GM12875 (cell line): ENCODE measurements around the gene MYO7B.

Experiments
- H3K4me3 ChIP-seq: one replicate; pipeline ENCODE4 v1.5.1; 2011; ENCODE audit warnings: low read depth, low read length, control low read depth
- CTCF ChIP-seq: IDR thresholded peaks from 2 replicates; pipeline ENCODE4 v1.5.1; 2011; ENCODE audit warnings: low read depth, mild to moderate bottlenecking, control low read depth, inconsistent platforms, low read length, moderate library complexity, borderline replicate concordance; ENCODE audit not compliant: insufficient read depth

The MYO7B gene

GRCh38 chr2:127662937-127663565 lies 127.6 kb downstream of the MYO7B start:
- TF ChIP-seq CTCF: no peak
- no peak overlapping the region for H3K4me3 ChIP-seq

- TF ChIP-seq CTCF: no peak
- H3K4me3 ChIP-seq: no peak overlapping the region
Observed at GRCh38 chr2:127663566-127664064, 128.1 kb downstream of the MYO7B start.

GRCh38 chr2:127664065-127664894 lies 128.8 kb downstream of the MYO7B start:
- no peak overlapping the region for H3K4me3 ChIP-seq

GRCh38 chr2:127664895-127665225 lies 129.4 kb downstream of the MYO7B start:
- no peak for TF ChIP-seq CTCF
- no peak overlapping the region for H3K4me3 ChIP-seq

More at GRCh38 chr2:127664065-127664894, 128.8 kb downstream of the MYO7B start:
- no peak for TF ChIP-seq CTCF

- no peak for TF ChIP-seq CTCF
- H3K4me3 ChIP-seq: no peak overlapping the region
Observed at GRCh38 chr2:127665267-127665893, 129.9 kb downstream of the MYO7B start.

- H3K4me3 ChIP-seq: no peak overlapping the region
- no peak for TF ChIP-seq CTCF
Observed at GRCh38 chr2:127669056-127669455, 133.6 kb downstream of the MYO7B start.
